Adrenal gland (tissue), 12 donors: ENCODE data around the gene EFTUD2. TPM values are rescaled to one million over a fixed set of nuclear protein-coding genes. Genes with fewer than 3 reads are reported as not detected.
"Not testable (repeated sequence)": the region's sequence is repeated elsewhere in the genome, so short reads cannot be mapped to it uniquely, and the experiment has no call there.

Source experiments
- DNase-seq, 7 donors: peaks; one replicate each; pipeline ENCODE4 v3.0.0-alpha.2; 2019 to 2020
- H3K27ac ChIP-seq, 5 donors: fragments of 200-600 bp; sonication (generic) in 4 of 5; 1 replicate in 3 of 5; 2 replicates in 2 of 5; pipeline versions ENCODE4 v1.5.1 to v1.8.0; 2016 to 2020; ENCODE audit warnings: mild to moderate bottlenecking in 1 of 5
- H3K27me3 ChIP-seq: fragments of 200-600 bp; 2 replicates; pipeline ENCODE4 v1.8.0; 2021
- H3K36me3 ChIP-seq, 2 donors: fragments of 200-600 bp; replicated peaks in 1 of 2; 1 replicate in 1 of 2; 2 replicates in 1 of 2; pipeline versions ENCODE4 v1.5.1 to v1.8.0; 2018 to 2022
- H3K4me1 ChIP-seq, 2 donors: fragments of 200-600 bp; replicated peaks in 1 of 2; 1 replicate in 1 of 2; 2 replicates in 1 of 2; pipeline versions ENCODE4 v1.5.1 to v1.8.0; 2018 to 2021
- H3K4me3 ChIP-seq, 4 donors: fragments of 200-600 bp; sonication (generic) in 3 of 4; one replicate each; pipeline ENCODE4 v1.5.1; 2016 to 2018
- H3K9me3 ChIP-seq, 3 donors: fragments of 200-600 bp; sonication (generic) in 1 of 3; replicated peaks in 1 of 3; 1 replicate in 2 of 3; 2 replicates in 1 of 3; pipeline versions ENCODE4 v1.5.1 to v1.8.0; 2016 to 2021
- CTCF ChIP-seq, 6 experiments: fragments of 450-650 bp in 4 of 6; fragments of 200-600 bp in 2 of 6; sonication (generic) in 1 of 6; IDR thresholded peaks; 1 replicate in 5 of 6; 2 replicates in 1 of 6; pipeline versions ENCODE4 v1.5.1 to v1.8.0; 2016 to 2021; ENCODE audit warnings: antibody characterized with exemption in 6 of 6, mild to moderate bottlenecking in 2 of 6, moderate library complexity in 1 of 6
- POLR2A ChIP-seq, 2 donors: fragments of 450-650 bp; IDR thresholded peaks; one replicate each; pipeline ENCODE4 v1.6.1; 2017; ENCODE audit warnings: antibody characterized with exemption in 2 of 2, mild to moderate bottlenecking in 2 of 2, moderate library complexity in 1 of 2
- WGBS, 4 donors: extraction: QIAGEN DNeasy Blood & Tissue Kit in 2 of 4; methylation state at CpG; one replicate each; pipeline versions ENCODE4 v1.1.5 to v1.1.7; 2013 to 2017; 5-methylcytosine and 5-hydroxymethylcytosine counted together
- intact Hi-C, 2 donors: fragments of 100-400 bp; cut with DNase I; formaldehyde crosslinking; loops; one replicate each; pipeline versions ENCODE4 v1.14.1 to v1.15.0; 2022 to 2023
- polyA plus RNA-seq, 3 donors: library from polyadenylated mRNA; stranded (reverse); fragments of 200-250 nt in 2 of 3; fragments of 350-450 nt in 1 of 3; fragmentation: Illumina TruSeq in 1 of 3; extraction: RNeasy Lipid Tissue Mini Kit (QIAGEN cat#74804) in 1 of 3; gene quantifications; one replicate each; pipeline ENCODE4 v1.2.3, GENCODE V29; 2013 to 2014
- total RNA-seq, 9 donors: library from RNA; depleted of rRNA in 4 of 9; stranded (reverse); fragments of >200 nt in 4 of 9; fragments of 120-200 nt in 1 of 9; fragmentation: NEBNext Ultra II Directional in 1 of 9; extraction: Animal tissue kit (Norgen Biotek cat#: 25700) in 1 of 9; gene quantifications; one replicate each; pipeline versions ENCODE4 v1.1.0 to v1.2.4, GENCODE V29; 2013 to 2023
- donor health status: healthy with polysubstance abuse.
- donor health status: Bipolar disorder and iron deficiency.
- donor health status: DM: yes; HTN: yes; CAD: no.
- donor health status: DM: no; HTN: no; CAD: no.
- donor health status: DM: no; HTN: no; CAD: no.
- donor health status: DM: yes; HTN: yes; CAD: no.

EFTUD2 gene
- total and polyA plus RNA-seq, 12 donors, result 30.5 to 122 (median 87.2) TPM

GRCh38 chr17:44820631-44821212 is 78.5 kb downstream of the EFTUD2 start:
- no peak overlapping the region for H3K27ac ChIP-seq
- H3K27me3 ChIP-seq, result peaks cover 24% of the 10 kb centered on the region
- H3K36me3 ChIP-seq, result no peaks in the 10 kb centered on the region
- TF ChIP-seq CTCF (IDR thresholded peaks at IDR 0.05) (no peak), POLR2A (IDR thresholded peaks at IDR 0.05) (no peak)
- H3K4me3 ChIP-seq, result no peak overlapping the region
- 43 to 58% (median 52%) methylated on average over 7 of the region's 7 CpGs for WGBS, 4 donors
- no peaks in the 10 kb centered on the region for H3K4me1 ChIP-seq
- intact Hi-C loops, result no loop called here
- no peaks in the 10 kb centered on the region for H3K9me3 ChIP-seq
- no peak for DNase-seq

- DNase-seq, H3K36me3 ChIP-seq, H3K27ac ChIP-seq, H3K4me3 ChIP-seq, H3K9me3 ChIP-seq, H3K4me1 ChIP-seq, intact Hi-C loops: not testable (repeated sequence)
- WGBS, 4 donors, result 75 to 87% (median 81%) methylated on average over 6 of the region's 6 CpGs
- peaks cover 17% of the 10 kb centered on the region for H3K27me3 ChIP-seq
Measured at GRCh38 chr17:44818508-44818907, 80.7 kb downstream of the EFTUD2 start.

- H3K27ac ChIP-seq, result no peak overlapping the region
- no peaks in the 10 kb centered on the region for H3K9me3 ChIP-seq
- 68 to 79% (median 73%) methylated on average over 4 of the region's 4 CpGs for WGBS, 4 donors
- no peak for DNase-seq
- no peak overlapping the region for H3K4me3 ChIP-seq
- H3K4me1 ChIP-seq, result no peaks in the 10 kb centered on the region
- intact Hi-C loops, result no loop called here
- H3K27me3 ChIP-seq, result no peaks in the 10 kb centered on the region
- H3K36me3 ChIP-seq, result no peaks in the 10 kb centered on the region
- TF ChIP-seq CTCF (IDR thresholded peaks at IDR 0.05) (no peak), POLR2A (IDR thresholded peaks at IDR 0.05) (no peak)
Measured at GRCh38 chr17:44812263-44812662, 87.0 kb downstream of the EFTUD2 start.

- H3K27me3 ChIP-seq, H3K36me3 ChIP-seq, intact Hi-C loops, H3K4me3 ChIP-seq, H3K9me3 ChIP-seq, H3K4me1 ChIP-seq, H3K27ac ChIP-seq: not testable (repeated sequence)
- WGBS, 4 donors, result 94 to 97% (median 94%) methylated on average over 9 of the region's 9 CpGs
- DNase-seq, result peak in 1 of 7 donors; percentile 5
Measured at GRCh38 chr17:44808656-44809388, 90.4 kb downstream of the EFTUD2 start.

GRCh38 chr17:44808156-44808555 is 91.1 kb downstream of the EFTUD2 start:
- intact Hi-C loops, result no loop called here

More at GRCh38 chr17:44808156-44808555, 91.1 kb downstream of the EFTUD2 start:
- no peaks in the 10 kb centered on the region for H3K36me3 ChIP-seq
- H3K27me3 ChIP-seq, result peaks cover 4% of the 10 kb centered on the region
- 63 to 88% (median 84%) methylated on average over 2 to 4 of the region's 4 CpGs for WGBS, 4 donors
- no peaks in the 10 kb centered on the region for H3K9me3 ChIP-seq
- H3K27ac ChIP-seq, result no peak overlapping the region
- no peaks in the 10 kb centered on the region for H3K4me1 ChIP-seq
- TF ChIP-seq CTCF (IDR thresholded peaks at IDR 0.05) (no peak), POLR2A (IDR thresholded peaks at IDR 0.05) (no peak)
- H3K4me3 ChIP-seq, result no peak overlapping the region
- DNase-seq, result no peak
